HG02571 (cell line): Measurements from ENCODE around the gene RCOR3.
"Not testable (repeated sequence)": the region's sequence is repeated elsewhere in the genome, so short reads cannot be mapped to it uniquely, and the experiment has no call there.

Experiments
- ATAC-seq: cut with Tn5 transposase; IDR thresholded peaks from one replicate; pipeline ENCODE4 v1.9.1; 2021; ENCODE audit warnings: mild to moderate bottlenecking, moderate library complexity; ENCODE audit not compliant: unreplicated experiment

The RCOR3 gene

DNA sequence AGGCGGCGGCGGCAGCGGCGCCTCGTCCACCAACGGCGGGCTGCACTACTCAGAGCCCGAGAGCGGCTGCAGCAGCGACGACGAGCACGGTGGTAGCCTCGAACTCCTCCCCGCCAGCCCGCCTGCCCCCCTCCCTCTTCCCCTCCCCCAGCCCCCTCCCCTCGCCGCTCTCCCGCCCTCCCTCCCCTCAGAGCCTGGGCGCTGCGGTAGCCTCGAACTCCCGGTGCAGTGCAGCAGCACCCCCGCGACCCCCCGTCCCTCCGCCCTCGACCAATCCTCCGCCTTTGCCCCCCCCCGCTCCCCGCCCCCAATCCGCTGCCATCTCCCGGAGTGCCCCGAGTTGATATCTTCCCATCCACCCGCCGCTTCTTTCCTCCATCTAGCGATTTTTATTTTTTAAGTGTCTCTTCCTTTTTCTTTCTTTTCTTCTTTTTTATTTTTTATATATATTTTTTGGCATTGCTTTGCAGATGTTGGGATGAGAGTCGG is 516 bp downstream of the RCOR3 start:
- ATAC-seq = peak; percentile 11

DNA sequence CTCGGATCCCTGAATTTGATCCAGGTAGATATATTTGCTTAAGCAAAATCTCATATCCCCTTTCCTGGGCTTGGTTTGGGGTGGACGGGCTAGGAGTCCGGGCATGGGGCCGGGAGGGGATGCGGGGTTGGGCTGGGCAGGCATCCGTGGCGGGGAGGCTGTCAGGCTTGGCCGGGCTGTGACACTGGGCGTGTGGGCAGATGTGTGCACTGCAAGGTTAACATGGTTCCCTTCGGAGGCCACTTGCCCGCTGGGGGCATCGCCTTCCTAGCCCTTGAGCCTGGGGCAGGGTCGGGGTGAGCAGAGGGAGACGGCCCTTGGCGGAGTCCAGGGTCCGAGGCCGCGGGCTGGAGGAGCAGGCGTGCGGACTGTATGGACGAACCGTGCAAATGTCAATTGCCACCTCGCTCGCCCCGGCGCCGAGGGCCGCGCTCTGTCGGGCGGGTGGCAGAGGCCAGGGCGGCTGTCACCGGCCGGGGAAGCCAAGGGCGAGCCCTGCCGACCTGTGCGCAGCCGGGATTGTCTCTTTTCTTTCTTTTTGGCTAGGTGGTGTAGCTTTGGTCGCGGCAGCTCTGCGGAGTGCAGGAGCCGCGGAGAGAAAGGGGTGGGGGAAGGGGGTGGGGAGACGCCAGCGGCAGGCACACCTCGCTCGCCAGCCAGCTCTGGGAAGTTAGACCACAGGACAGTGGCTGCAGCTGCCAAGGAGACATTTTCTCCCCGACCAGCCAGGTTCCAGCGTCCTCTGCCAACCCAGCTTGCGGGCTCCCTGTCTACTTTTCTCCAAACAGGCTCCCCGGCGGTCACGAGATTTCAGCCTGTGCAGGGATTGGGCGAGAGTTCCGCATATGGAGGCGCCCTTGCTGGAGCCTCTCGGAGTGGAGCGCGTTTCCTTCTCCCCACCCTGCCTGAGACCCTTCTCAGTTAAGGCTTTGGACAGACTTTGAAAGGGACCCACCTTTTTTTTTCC is 1.3 kb downstream of the RCOR3 start:
- ATAC-seq = peak; percentile 32

- ATAC-seq = no peak
Measured at GRCh38 chr1:211261229-211261628, 2.1 kb downstream of the RCOR3 start.

GRCh38 chr1:211263022-211263421 is 3.9 kb downstream of the RCOR3 start:
- ATAC-seq = not testable (repeated sequence)

DNA sequence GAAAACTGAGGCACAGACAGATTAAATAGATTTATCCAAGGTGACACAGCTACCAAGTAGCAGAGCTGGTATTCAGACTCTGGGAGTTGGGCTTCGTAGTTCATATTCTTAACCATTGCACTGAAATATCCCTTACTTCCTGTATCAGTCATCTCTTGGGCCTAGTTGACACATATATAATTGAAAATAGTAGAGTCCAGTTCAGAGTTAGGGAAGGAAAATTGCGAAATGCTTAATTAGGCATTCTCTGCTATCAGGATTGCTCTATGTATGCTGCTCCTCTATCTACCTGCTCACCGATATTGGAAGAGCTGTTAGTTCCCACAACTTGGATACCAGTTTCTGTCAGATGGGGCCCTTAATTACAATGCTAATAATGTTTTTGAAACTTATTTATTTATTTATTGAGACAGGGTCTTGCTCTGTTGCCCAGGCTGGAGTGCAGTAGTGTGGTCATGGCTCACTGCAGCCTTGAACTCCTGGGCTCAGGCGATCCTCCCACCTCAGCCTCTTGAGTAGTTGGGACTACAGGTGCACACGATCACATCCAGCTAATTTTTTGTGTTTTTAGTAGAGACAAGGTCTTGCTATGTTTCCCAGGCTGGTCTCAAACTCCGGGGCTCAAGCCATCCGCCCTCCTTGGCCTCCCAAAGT is 8.2 kb downstream of the RCOR3 start:
- ATAC-seq = no peak

- no peak for ATAC-seq
Measured at GRCh38 chr1:211279340-211279739, 20.2 kb downstream of the RCOR3 start.

GRCh38 chr1:211280910-211281309 is 21.7 kb downstream of the RCOR3 start:
- no peak for ATAC-seq

GRCh38 chr1:211281320-211282022 is 22.3 kb downstream of the RCOR3 start:
- ATAC-seq = no peak

- no peak for ATAC-seq
Measured at GRCh38 chr1:211282023-211282373, 22.8 kb downstream of the RCOR3 start.

GRCh38 chr1:211285196-211285595 is 26.0 kb downstream of the RCOR3 start:
- ATAC-seq = no peak

- no peak for ATAC-seq
Measured at GRCh38 chr1:211287218-211287617, 28.1 kb downstream of the RCOR3 start.

DNA sequence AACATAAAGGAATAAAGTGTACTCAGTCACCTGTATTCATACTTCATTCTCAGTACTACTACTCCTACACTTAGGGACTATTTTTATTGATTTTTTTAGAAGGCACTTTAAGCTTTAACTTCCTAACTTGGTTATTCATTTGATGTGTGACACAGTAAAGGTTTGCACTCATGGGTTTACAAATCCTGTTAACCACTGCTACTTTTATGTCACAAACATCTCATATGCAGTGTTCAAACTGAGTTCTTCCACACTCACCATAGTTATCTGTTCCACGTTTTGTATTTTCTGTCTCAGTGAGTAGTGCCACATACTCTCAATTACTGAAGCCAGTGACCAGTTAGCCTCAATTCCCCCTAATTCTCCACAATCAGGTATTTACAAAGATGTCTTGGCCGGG is 33.2 kb downstream of the RCOR3 start:
- no peak for ATAC-seq

DNA sequence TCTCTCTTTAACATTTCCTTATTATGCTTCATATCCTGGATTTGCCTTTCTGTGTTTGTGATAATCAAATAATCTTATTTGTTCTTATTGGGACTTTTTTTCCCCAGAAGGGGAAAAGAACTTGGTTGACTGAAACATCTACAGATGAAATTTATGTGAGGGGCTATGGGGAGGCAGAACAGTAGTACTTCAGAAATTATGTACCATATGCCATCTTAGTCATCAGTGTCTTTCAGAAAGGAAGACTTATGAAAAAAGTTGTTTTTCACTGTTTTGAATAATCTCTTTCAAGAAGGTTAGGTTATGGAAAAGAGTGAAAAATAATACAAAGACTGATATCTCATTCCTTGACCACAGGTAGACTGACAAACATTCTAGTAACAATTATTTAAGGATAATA is 37.2 kb downstream of the RCOR3 start:
- ATAC-seq = no peak

- ATAC-seq = peak; percentile 98
Measured at GRCh38 chr1:211305044-211305443, 45.9 kb downstream of the RCOR3 start.

- ATAC-seq = no peak
Measured at GRCh38 chr1:211309617-211310016, 50.5 kb downstream of the RCOR3 start.

GRCh38 chr1:211313392-211313791 is 54.2 kb downstream of the RCOR3 start:
- ATAC-seq = no peak

DNA sequence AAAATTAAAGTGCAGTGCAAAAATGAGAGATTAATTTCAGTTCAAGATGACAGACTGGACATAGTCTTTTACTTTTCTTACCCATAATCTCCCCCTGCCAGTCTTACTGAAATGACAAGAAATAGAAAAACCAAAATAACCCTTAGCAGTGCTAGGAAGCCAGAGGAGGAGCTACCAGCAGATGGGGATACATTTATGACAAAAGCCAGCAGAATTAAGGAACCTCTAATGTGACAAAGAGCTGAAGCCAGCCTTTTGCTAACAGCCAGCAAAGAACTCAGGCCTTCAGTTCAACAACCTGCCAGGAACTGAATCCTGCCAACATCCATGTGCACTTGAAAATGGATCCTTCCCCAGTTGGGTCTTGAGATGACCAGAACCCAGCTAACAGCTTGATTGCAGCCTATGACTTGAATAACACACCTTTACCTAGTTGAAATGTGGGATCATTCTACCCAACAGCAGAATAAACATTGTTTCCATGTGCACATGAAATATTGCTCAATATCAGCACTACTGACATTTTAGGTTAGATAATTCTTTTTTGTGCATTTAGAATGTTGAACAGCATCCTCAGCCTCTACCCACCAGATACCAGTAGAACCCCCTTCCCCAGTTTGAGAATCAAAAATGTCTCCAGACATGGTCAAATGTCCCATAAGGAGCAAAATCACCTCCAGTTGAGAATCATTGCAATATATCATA is 59.6 kb downstream of the RCOR3 start:
- no peak for ATAC-seq

DNA sequence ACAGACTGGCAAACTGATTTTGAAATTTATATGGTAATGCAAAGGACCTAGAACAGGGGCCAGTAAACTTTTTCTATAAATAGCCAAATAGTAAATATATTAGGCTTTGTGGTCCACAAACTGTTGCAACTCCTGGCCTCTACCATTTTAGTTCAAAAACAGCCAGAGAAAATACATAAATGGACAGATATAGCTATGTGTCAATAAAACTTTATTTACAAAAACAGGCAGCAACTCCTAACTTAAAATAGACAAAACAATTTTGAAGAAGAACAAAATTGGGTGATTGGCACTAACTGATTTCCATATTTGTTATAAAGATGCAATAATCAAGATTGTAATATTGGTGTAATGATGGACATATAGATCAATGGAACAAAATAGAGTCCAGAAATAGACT is 60.7 kb downstream of the RCOR3 start:
- no peak for ATAC-seq

GRCh38 chr1:211320980-211321379 is 61.8 kb downstream of the RCOR3 start:
- no peak for ATAC-seq

DNA sequence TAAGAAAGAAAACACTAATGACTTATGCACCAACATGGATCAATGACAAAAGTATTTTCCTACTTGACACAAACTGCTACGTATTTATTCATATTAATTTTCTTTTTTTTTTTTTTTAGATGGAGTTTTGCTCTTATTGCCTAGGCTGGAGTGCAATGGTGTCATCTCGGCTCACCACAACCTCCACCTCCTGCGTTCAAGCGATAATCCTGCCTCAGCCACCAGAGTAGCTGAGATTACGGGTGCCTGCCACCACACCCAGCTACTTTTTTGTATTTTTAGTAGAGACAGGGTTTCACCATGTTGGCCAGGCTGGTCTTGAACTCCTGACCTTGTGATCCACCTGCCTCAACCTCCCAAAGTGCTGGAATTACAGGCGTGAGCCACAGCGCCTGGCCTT is 62.5 kb downstream of the RCOR3 start:
- ATAC-seq = not testable (repeated sequence)
